ENCODE measurements around the gene SPTBN2.
"Not testable (repeated sequence)": the region's sequence is repeated elsewhere in the genome, so short reads cannot be mapped to it uniquely, and the experiment has no call there.

SPTBN2 gene

GRCh38 chr11:66680966-66681645 is 47.9 kb downstream of the SPTBN2 start:
- FAIRE-seq: no peak

- peak; percentile 9 for FAIRE-seq
These were observed 51.2 kb downstream of the SPTBN2 start, which contains the start of gene RBM4B for GRCh38 chr11:66677599-66678375. TSS of gene RBM4B (minus strand) at chr11:66677887. CDS start at chr11:66677079, 808 bp downstream.

DNA sequence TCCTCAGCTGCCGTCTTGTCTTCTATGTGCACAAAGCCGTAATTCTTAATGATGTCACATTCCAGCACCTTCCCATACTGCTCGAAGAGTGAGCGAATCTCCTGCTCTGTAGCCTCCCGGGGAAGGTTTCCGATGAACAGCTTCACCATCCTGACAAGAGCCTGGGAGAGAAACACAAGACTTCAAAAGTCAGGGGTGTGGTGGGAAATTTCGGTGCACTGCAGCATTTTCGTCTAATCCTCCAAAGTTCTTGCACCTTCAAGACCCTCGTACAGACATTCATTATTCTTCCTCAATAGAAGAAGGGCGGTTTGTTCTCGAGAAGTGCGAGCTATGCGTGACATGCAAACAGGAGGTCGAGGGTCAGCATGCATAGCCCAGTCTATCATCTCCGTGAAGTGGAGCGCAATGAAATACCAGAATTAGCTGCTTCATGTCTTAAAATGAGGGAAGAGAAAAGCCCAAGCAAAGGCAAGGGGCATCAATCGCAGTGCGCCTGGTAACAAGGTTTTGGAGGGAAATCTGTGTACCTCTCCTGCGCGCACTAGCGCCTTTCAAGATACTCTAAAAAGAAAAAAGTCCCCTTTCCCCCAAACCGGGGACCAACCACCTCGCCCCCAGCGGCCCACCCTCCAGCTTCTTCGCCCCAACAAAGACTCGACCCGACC is 52.0 kb downstream of the SPTBN2 start:
- no peak for FAIRE-seq

GRCh38 chr11:66676282-66676919 is 52.6 kb downstream of the SPTBN2 start:
- no peak for FAIRE-seq

DNA sequence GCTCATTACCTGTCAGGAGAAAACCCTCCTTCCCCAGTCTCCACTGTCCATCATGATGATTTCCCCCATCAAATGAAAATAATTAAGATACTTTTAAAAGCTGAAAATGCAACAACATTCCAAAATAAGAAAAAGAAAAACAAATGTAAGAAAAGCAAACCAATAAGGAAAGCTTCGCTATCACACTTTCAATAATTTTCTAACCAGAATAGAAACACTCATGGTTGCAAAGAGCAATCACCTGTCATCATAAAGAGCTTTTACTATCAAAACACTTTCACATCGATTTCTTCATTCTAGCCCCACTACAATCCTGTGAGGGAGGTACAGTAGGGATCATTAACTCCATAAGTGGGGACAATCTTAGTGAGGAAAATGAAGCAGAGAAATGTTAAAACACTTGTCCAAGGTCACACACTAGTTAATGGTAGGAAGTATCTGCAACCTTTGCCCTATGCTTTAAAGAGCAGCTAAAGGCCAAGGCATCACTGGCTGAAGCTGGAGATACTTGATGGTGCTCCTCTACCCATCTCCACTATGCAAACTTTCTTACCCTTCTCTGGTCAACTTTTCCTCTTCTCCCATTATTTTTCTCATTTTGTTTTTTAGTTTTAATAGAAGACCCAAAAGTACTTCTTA is 53.9 kb downstream of the SPTBN2 start:
- no peak for FAIRE-seq

DNA sequence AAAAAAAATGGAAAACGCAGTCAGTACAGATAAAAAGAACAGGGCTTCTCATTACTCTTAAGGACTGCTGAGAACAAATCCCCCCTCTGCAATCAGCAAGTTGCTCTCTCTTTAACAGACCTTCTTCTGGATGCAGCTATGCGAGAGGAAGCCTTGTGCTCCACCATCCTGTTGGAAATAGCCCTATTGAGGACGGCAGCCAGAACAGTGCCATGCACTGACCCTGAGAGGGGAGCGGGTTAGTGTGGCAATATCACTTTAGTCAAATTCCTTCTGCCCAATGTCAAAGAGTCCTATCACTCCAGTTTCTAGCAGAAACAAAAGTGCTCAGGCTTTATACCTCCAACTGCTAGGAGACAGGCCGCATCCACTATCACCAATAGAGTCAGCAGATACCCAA is 58.2 kb downstream of the SPTBN2 start:
- no peak for FAIRE-seq

GRCh38 chr11:66665369-66665768 is 63.6 kb downstream of the SPTBN2 start:
- FAIRE-seq: no peak

- FAIRE-seq: no peak
These were observed 65.2 kb downstream of the SPTBN2 start for GRCh38 chr11:66663741-66664296.

DNA sequence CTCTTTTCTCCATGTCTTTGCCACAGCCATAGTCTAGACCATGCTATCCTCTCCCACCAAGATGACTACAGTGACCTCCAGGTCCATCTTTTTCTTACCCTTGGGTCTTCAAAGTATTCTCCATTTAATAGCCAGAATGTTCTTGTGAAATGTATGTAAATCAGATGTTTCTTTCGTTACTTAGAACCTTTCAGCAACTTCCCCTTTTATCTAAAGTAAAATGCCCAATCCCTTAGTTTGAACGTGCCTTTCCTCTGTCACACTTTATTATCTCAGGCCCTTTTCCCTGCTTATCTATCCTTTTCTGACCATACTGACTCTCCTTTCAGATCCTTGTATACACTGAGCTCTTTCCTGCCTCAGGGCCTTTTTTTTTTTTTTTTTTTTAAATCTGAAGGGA is 69.3 kb downstream of the SPTBN2 start:
- no peak for FAIRE-seq

GRCh38 chr11:66653123-66653522 is 75.9 kb downstream of the SPTBN2 start:
- FAIRE-seq: no peak

- no peak for FAIRE-seq
These were observed 76.4 kb downstream of the SPTBN2 start for GRCh38 chr11:66652651-66653050.

GRCh38 chr11:66651016-66651415 is 78.0 kb downstream of the SPTBN2 start:
- FAIRE-seq: no peak

GRCh38 chr11:66649903-66650302 is 79.1 kb downstream of the SPTBN2 start:
- no peak for FAIRE-seq

DNA sequence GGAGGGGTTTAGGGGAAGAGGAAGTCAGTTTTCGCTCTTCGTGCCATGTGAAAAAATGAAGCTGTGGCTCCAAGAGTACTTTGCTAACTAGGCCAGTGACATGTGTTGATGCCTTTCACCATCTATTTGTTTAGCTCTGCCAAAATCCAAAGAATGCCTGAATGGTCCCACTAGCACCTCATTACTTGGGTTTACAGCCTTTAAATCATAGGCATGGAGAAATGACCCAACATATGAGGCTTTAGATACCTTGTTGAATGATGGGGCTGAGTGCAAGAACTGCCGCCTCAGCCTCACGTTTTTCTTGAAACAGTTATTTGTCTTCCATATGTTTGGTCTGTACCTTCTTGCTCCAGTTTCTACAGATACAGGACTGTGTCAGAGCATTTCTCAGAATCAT is 82.2 kb downstream of the SPTBN2 start:
- no peak for FAIRE-seq

GRCh38 chr11:66643745-66644437 is 85.1 kb downstream of the SPTBN2 start:
- FAIRE-seq: no peak

GRCh38 chr11:66641834-66642233 is 87.2 kb downstream of the SPTBN2 start:
- FAIRE-seq: no peak

DNA sequence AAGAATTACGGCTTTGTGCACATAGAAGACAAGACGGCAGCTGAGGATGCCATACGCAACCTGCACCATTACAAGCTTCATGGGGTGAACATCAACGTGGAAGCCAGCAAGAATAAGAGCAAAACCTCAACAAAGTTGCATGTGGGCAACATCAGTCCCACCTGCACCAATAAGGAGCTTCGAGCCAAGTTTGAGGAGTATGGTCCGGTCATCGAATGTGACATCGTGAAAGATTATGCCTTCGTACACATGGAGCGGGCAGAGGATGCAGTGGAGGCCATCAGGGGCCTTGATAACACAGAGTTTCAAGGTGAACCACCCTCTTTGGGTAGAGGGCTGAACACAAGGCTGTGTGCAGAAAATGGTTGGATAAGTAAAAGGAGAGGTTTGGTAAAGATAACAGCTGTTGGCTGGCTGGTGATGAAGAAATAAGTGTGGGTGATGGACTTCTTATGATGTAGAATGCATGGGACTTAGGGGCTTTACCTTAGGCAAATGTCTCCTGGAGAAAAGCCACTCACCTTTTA is 89.1 kb downstream of the SPTBN2 start:
- not testable (repeated sequence) for FAIRE-seq

DNA sequence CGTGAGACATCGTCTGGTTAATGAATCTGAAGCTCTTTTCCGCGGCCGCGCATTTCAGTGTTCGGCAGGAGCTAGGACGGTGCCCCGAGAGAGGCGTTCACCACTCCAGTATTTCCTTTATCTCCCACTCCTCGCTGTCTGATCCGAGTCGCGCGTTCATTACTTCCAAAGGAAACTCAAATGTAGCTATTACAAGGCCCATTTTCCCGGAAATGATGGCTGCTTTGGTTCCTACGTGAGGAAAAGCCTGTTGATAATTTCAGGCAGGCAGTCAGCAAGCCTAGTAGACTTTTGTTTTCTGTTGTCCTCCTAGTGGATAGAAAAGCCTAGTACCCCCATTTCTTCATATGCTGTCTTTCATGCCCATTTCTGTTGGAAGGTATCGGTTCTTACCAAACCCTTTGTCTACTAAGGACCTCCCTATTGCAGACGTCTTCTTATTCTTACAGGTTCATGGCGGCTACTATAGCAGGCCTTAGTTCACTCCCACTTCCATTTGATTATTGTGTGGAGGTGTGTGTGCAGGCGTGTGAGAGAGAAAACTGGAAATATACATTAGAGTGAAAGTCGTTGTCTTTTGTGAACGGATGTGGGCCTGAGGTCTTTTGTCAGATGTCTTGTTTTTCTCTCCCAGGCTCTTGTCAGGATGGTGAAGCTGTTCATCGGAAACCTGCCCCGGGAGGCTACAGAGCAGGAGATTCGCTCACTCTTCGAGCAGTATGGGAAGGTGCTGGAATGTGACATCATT is 89.8 kb downstream of the SPTBN2 start:
- FAIRE-seq: no peak

DNA sequence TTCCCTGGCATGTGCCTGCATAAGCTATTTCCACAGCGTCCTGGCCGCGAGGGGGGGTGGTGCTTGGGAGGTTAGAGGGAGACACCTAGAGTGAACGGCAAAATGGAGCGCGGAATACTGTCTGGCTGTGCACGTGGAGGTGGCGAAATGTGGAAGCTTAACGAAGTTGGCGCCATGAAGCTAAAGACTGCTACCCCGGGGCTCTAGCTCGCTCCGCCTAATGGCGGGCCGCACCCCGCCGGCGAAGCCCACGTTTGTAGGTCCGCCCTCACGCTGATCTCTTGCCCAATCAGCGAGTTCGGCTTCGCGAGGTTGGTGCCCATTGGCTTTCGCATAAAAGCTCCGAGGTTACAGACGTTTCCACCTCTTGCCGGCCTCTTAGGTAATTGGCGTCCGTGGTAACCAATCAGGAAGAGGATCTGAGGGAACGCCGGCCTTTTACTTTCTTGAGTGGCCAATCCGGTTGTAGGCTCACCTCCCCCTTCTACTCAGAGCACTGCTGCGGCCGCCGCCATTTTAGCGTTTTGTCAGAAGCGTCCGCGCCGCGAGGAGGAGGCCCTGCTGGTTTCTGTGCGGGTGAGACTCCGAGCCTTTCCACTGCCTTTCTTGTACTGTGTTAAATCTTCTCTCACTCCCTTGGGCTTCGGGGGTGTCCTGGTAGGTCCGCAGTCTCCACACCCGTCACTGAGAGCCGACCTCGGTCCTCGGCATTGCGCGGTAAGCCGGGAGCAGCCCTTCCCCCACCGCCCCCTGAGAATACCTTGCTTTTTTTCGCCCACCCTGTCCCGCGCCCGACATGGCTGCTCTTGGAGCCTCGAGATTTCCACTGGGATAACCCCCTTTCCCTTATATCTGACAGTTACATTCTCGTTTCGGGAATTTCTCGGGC is 90.6 kb downstream of the SPTBN2 start, which contains the start of gene RBM4:
Gene RBM4, plus strand, starts transcription at position 527 of the 889 bp plus-strand sequence. CDS start 1,009 bp downstream, outside the sequence.
- FAIRE-seq: peak; percentile 95

All from TTC549 (cell line).